GM19043 (cell line): ENCODE data around the gene TACC2.

Experiments used
- ATAC-seq: cut with Tn5 transposase; IDR thresholded peaks from one replicate; pipeline ENCODE4 v1.9.1; 2021; ENCODE audit warnings: low read depth; ENCODE audit not compliant: unreplicated experiment

The TACC2 gene

GRCh38 chr10:122204691-122205489 is 215.9 kb downstream of the TACC2 start:
- ATAC-seq = no peak

GRCh38 chr10:122206471-122207065 is 217.6 kb downstream of the TACC2 start:
- no peak for ATAC-seq

GRCh38 chr10:122207163-122207562 is 218.2 kb downstream of the TACC2 start:
- no peak for ATAC-seq

GRCh38 chr10:122207596-122207995 is 218.6 kb downstream of the TACC2 start:
- ATAC-seq = no peak

GRCh38 chr10:122208571-122209430 is 219.8 kb downstream of the TACC2 start:
- no peak for ATAC-seq

GRCh38 chr10:122210481-122211265 is 221.7 kb downstream of the TACC2 start:
- ATAC-seq = no peak

GRCh38 chr10:122213364-122213763 is 224.4 kb downstream of the TACC2 start:
- no peak for ATAC-seq

GRCh38 chr10:122213766-122214165 is 224.8 kb downstream of the TACC2 start:
- no peak for ATAC-seq

GRCh38 chr10:122216047-122216446 is 227.1 kb downstream of the TACC2 start:
- no peak for ATAC-seq

- no peak for ATAC-seq
Measured at GRCh38 chr10:122219340-122219739, 230.4 kb downstream of the TACC2 start.

GRCh38 chr10:122220736-122221135 is 231.8 kb downstream of the TACC2 start:
- ATAC-seq = no peak

- ATAC-seq = no peak
Measured at GRCh38 chr10:122221958-122222357, 233.0 kb downstream of the TACC2 start.

GRCh38 chr10:122222638-122223037 is 233.7 kb downstream of the TACC2 start:
- no peak for ATAC-seq

GRCh38 chr10:122224159-122224558 is 235.2 kb downstream of the TACC2 start:
- no peak for ATAC-seq

GRCh38 chr10:122225330-122225729 is 236.4 kb downstream of the TACC2 start:
- ATAC-seq = no peak

- ATAC-seq = no peak
Measured at GRCh38 chr10:122227754-122228153, 238.8 kb downstream of the TACC2 start.

GRCh38 chr10:122229666-122230065 is 240.7 kb downstream of the TACC2 start:
- ATAC-seq = no peak

- ATAC-seq = no peak
Measured at GRCh38 chr10:122230222-122230621, 241.3 kb downstream of the TACC2 start.

- ATAC-seq = no peak
Measured at GRCh38 chr10:122232769-122233168, 243.8 kb downstream of the TACC2 start.

- no peak for ATAC-seq
Measured at GRCh38 chr10:122233857-122234348, 244.9 kb downstream of the TACC2 start.
